Stimulated activated CD8-positive, alpha-beta memory T cell treated with anti-CD3 and anti-CD28 coated beads, Interleukin-15, amount 100 ng/mL, for 1 hour (primary cell): Measurements from ENCODE around the gene DPEP2NB.
A peak's percentile ranks its signal among the peaks of the same experiment; 100 is the strongest.
"Not testable (repeated sequence)": the region's sequence is repeated elsewhere in the genome, so short reads cannot be mapped to it uniquely, and the experiment has no call there.

ENCODE experiments used
- DNase-seq: peaks from one replicate; pipeline ENCODE4 v3.0.0-alpha.2; 2020; ENCODE audit warnings: low read depth

Gene DPEP2NB

GRCh38 chr16:67982011-67982696 lies 33.6 kb downstream of the DPEP2NB start:
- no peak for DNase-seq

- no peak for DNase-seq
Measured at GRCh38 chr16:67979955-67980678, 35.6 kb downstream of the DPEP2NB start, which contains the start of gene DPEP3. Gene DPEP3 (minus strand): TSS chr16:67980499. CDS start chr16:67980380, 119 bp downstream.

GRCh38 chr16:67977469-67978227 lies 38.1 kb downstream of the DPEP2NB start:
- no peak for DNase-seq

- DNase-seq = no peak
Measured at GRCh38 chr16:67977005-67977404, 38.7 kb downstream of the DPEP2NB start.

- DNase-seq = no peak
Measured at GRCh38 chr16:67976205-67976604, 39.5 kb downstream of the DPEP2NB start.

GRCh38 chr16:67975321-67976105 lies 40.2 kb downstream of the DPEP2NB start:
- no peak for DNase-seq

GRCh38 chr16:67972285-67972684 lies 43.4 kb downstream of the DPEP2NB start:
- not testable (repeated sequence) for DNase-seq

GRCh38 chr16:67971111-67971510 lies 44.6 kb downstream of the DPEP2NB start:
- no peak for DNase-seq

- DNase-seq = no peak
Measured at GRCh38 chr16:67969254-67970039, 46.3 kb downstream of the DPEP2NB start.

- DNase-seq = peak; percentile 58
Measured at GRCh38 chr16:67968400-67969253, 47.1 kb downstream of the DPEP2NB start, which contains the start of gene SLC12A4. Gene SLC12A4 (minus strand): TSS chr16:67968637. CDS start chr16:67968553, 84 bp downstream.

- DNase-seq = no peak
Measured at GRCh38 chr16:67967958-67968399, 47.7 kb downstream of the DPEP2NB start.

GRCh38 chr16:67967183-67967957 lies 48.3 kb downstream of the DPEP2NB start:
- DNase-seq = no peak

GRCh38 chr16:67966549-67967182 lies 49.0 kb downstream of the DPEP2NB start:
- no peak for DNase-seq

GRCh38 chr16:67965668-67966548 lies 49.8 kb downstream of the DPEP2NB start:
- no peak for DNase-seq

GRCh38 chr16:67964477-67965131 lies 51.1 kb downstream of the DPEP2NB start:
- DNase-seq = no peak

- DNase-seq = no peak
Measured at GRCh38 chr16:67963662-67964321, 51.9 kb downstream of the DPEP2NB start.
